SK-N-SH (cell line): ENCODE measurements around the gene EGF. TPM values are rescaled to one million over a fixed set of nuclear protein-coding genes. Genes with fewer than 3 reads are reported as not detected.

Experiments used
- CTCF ChIA-PET: fragments of 300-600, 350-600 bp; formaldehyde crosslinking; extraction: SDS; loops from one replicate; lab custom pipeline; 2021; lab: Yijun Ruan, JAX
- POLR2A ChIA-PET: fragments of 350-600 bp; sonication (Branson Sonifier 250); formaldehyde crosslinking; extraction: SDS; loops from one replicate; lab custom pipeline; 2020; ENCODE audit warnings: antibody characterized with exemption, inconsistent platforms; lab: Yijun Ruan, JAX
- DNase-seq: peaks from one replicate; pipeline ENCODE4 v3.0.0; 2012
- H2AFZ ChIP-seq: fragments of 200-600 bp; sonication (generic); 2 replicates; pipeline ENCODE4 v1.8.1; 2016; ENCODE audit warnings: antibody characterized with exemption, mild to moderate bottlenecking, low read depth
- H3F3A ChIP-seq: fragments of 200-600 bp; sonication (generic); replicated peaks from 2 replicates; pipeline ENCODE3; 2016; ENCODE audit warnings: antibody characterized with exemption, mild to moderate bottlenecking; ENCODE audit not compliant: insufficient read depth
- H3K27ac ChIP-seq, 2 experiments: fragments of 200-500 bp in 1 of 2; fragments of 200-600 bp in 1 of 2; sonication (Bioruptor generic) in 1 of 2; sonication (generic), shearing (Covaris generic) in 1 of 2; 2 replicates each; pipeline versions ENCODE4 v1.5.1 to v1.6.1; 2014 to 2016; ENCODE audit warnings: low read depth in 2 of 2, inconsistent platforms in 1 of 2, low read length in 1 of 2, mild to moderate bottlenecking in 1 of 2, mixed read lengths in 1 of 2
- H3K27me3 ChIP-seq: fragments of 200-600 bp; sonication (generic), shearing (Covaris generic); 2 replicates; pipeline ENCODE4 v1.6.1; 2016; ENCODE audit warnings: mixed run types; ENCODE audit not compliant: insufficient read depth
- H3K36me3 ChIP-seq, 2 experiments: fragments of 200-500 bp in 1 of 2; fragments of 200-600 bp in 1 of 2; sonication (Bioruptor generic) in 1 of 2; sonication (generic) in 1 of 2; replicated peaks in 1 of 2; 2 replicates each; pipeline versions ENCODE3 to v1.5.1; 2014 to 2016; ENCODE audit warnings: low read length in 1 of 2, mild to moderate bottlenecking in 1 of 2; ENCODE audit not compliant: insufficient read depth in 2 of 2, control insufficient read depth in 1 of 2
- H3K4me1 ChIP-seq, 2 experiments: fragments of 200-500 bp in 1 of 2; fragments of 200-600 bp in 1 of 2; sonication (Bioruptor generic) in 1 of 2; sonication (generic), shearing (Covaris generic) in 1 of 2; 2 replicates each; pipeline versions ENCODE4 v1.5.1 to v1.6.1; 2014 to 2016; ENCODE audit warnings: low read depth in 1 of 2, low read length in 1 of 2, mixed run types in 1 of 2; ENCODE audit not compliant: insufficient read depth in 2 of 2, control insufficient read depth in 1 of 2
- H3K4me2 ChIP-seq: fragments of 200-600 bp; sonication (generic), shearing (Covaris generic); 2 replicates; pipeline ENCODE4 v1.6.1; 2017; ENCODE audit warnings: mixed run types
- H3K4me3 ChIP-seq, 2 experiments: fragments of 200-500 bp in 1 of 2; fragments of 200-600 bp in 1 of 2; sonication (Bioruptor generic) in 1 of 2; sonication (generic), shearing (Covaris generic) in 1 of 2; 2 replicates each; pipeline versions ENCODE4 v1.5.1 to v1.8.1; 2014 to 2016; ENCODE audit warnings: low read depth in 2 of 2, inconsistent platforms in 1 of 2, low read length in 1 of 2, mild to moderate bottlenecking in 1 of 2, mixed read lengths in 1 of 2, moderate library complexity in 1 of 2
- H3K79me2 ChIP-seq: fragments of 200-600 bp; sonication (generic); 2 replicates; pipeline ENCODE4 v1.8.1; 2017; ENCODE audit warnings: mild to moderate bottlenecking; ENCODE audit not compliant: insufficient read depth
- H3K9ac ChIP-seq: fragments of 200-600 bp; sonication (generic); 2 replicates; pipeline ENCODE4 v1.6.1; 2017; ENCODE audit warnings: mixed run types
- H3K9me2 ChIP-seq: fragments of 200-600 bp; sonication (generic); 2 replicates; pipeline ENCODE4 v1.6.1; 2017; ENCODE audit warnings: mixed run types
- H3K9me3 ChIP-seq: fragments of 200-600 bp; sonication (generic); 2 replicates; pipeline ENCODE4 v1.6.1; 2017; ENCODE audit warnings: mixed run types, mild to moderate bottlenecking, moderate library complexity
- H4K20me1 ChIP-seq: fragments of 200-600 bp; sonication (generic); 2 replicates; pipeline ENCODE4 v1.6.1; 2017; ENCODE audit warnings: mild to moderate bottlenecking, mixed run types; ENCODE audit not compliant: insufficient read depth
- EP300 ChIP-seq, 2 experiments: IDR thresholded peaks; 2 replicates each; pipeline versions ENCODE4 v1.4.0 to v1.6.1; 2012; ENCODE audit warnings: borderline replicate concordance in 1 of 2, low read depth in 1 of 2, low read length in 1 of 2
- EZH2phosphoT487 ChIP-seq: fragments of 200-600 bp; sonication (generic); IDR thresholded peaks from 2 replicates; pipeline ENCODE4 v1.6.1; 2017; ENCODE audit warnings: low read depth, mixed run types, mild to moderate bottlenecking, antibody characterized with exemption, moderate library complexity, borderline replicate concordance
- FOSL2 ChIP-seq: IDR thresholded peaks from 2 replicates; pipeline ENCODE4 v1.4.0; 2012; ENCODE audit warnings: low read depth, mild to moderate bottlenecking, moderate library complexity, borderline replicate concordance
- FOXM1 ChIP-seq: IDR thresholded peaks from 2 replicates; pipeline ENCODE4 v1.4.0; 2012; ENCODE audit warnings: low read depth, mild to moderate bottlenecking
- GABPA ChIP-seq: IDR thresholded peaks from 2 replicates; pipeline ENCODE4 v1.4.0; 2012; ENCODE audit warnings: low read depth, mild to moderate bottlenecking
- GATA2 ChIP-seq: sonication (generic); formaldehyde crosslinking; IDR thresholded peaks from 2 replicates; pipeline ENCODE4 v1.5.0; 2020; ENCODE audit warnings: mild to moderate bottlenecking, missing genetic modification reagents
- MXI1 ChIP-seq: IDR thresholded peaks from 2 replicates; pipeline ENCODE4 v1.6.1; 2012; ENCODE audit warnings: mild to moderate bottlenecking, low read depth, low read length, improper control_type of control experiment
- NFIC ChIP-seq: IDR thresholded peaks from 2 replicates; pipeline ENCODE4 v1.4.0; 2012; ENCODE audit warnings: borderline replicate concordance
- POLR2AphosphoS5 ChIP-seq: IDR thresholded peaks from 2 replicates; pipeline ENCODE4 v1.6.1; 2012; ENCODE audit warnings: low read depth, low read length
- RAD21 ChIP-seq: IDR thresholded peaks from 2 replicates; pipeline ENCODE4 v1.6.1; 2012; ENCODE audit warnings: mild to moderate bottlenecking, low read length
- RCOR1 ChIP-seq: fragments of 150-350 bp; IDR thresholded peaks from 2 replicates; pipeline ENCODE4 v1.6.1; 2017; ENCODE audit warnings: antibody characterized with exemption, low read length
- SIN3A ChIP-seq: IDR thresholded peaks from 2 replicates; pipeline ENCODE4 v1.6.1; 2012; ENCODE audit warnings: low read depth, mild to moderate bottlenecking, low read length, moderate library complexity, borderline replicate concordance
- SMC3 ChIP-seq: IDR thresholded peaks from 2 replicates; pipeline ENCODE4 v1.6.1; 2012; ENCODE audit warnings: low read depth, low read length, improper control_type of control experiment
- TCF12 ChIP-seq: IDR thresholded peaks from 2 replicates; pipeline ENCODE4 v1.4.0; 2012
- YY1 ChIP-seq: IDR thresholded peaks from 2 replicates; pipeline ENCODE4 v1.4.0; 2012; ENCODE audit warnings: low read depth, mild to moderate bottlenecking
- WGBS: methylation state at CpG from one replicate; pipeline ENCODE4 v1.1.6; 2017; ENCODE audit warnings: low lambda C conversion rate; 5-methylcytosine and 5-hydroxymethylcytosine counted together
- polyA plus RNA-seq, 3 experiments: library from polyadenylated mRNA; depleted of rRNA; stranded (reverse); fragments of >200 nt; gene quantifications; 2 replicates each; pipeline ENCODE4 v1.2.3, GENCODE V29; 2012
- TF ChIP-seq, protein P1 (sequence below): IDR thresholded peaks from 2 replicates; pipeline ENCODE4 v1.6.1; 2012; ENCODE audit warnings: mild to moderate bottlenecking, low read depth, low read length, moderate library complexity
- TF ChIP-seq, protein P2 (sequence below): IDR thresholded peaks from 2 replicates; pipeline ENCODE4; 2012
- TF ChIP-seq, protein P3 (sequence below): IDR thresholded peaks from 2 replicates; pipeline ENCODE4 v1.4.0; 2012; ENCODE audit warnings: low read depth
- TF ChIP-seq, protein P4 (sequence below): fragments of 200-600 bp; sonication (generic); IDR thresholded peaks from 2 replicates; pipeline ENCODE4 v1.6.1; 2017; ENCODE audit warnings: antibody characterized with exemption, mild to moderate bottlenecking, moderate library complexity
- TF ChIP-seq, protein P5 (sequence below): fragments of 150-350 bp; IDR thresholded peaks from 2 replicates; pipeline ENCODE4 v1.6.1; 2017; ENCODE audit warnings: antibody characterized with exemption, low read length, low read depth, borderline replicate concordance

The EGF gene
- polyA plus RNA-seq, 1 of the 3 experiments (the other 2 are of a cell fraction) = 0.89 TPM

DNA sequence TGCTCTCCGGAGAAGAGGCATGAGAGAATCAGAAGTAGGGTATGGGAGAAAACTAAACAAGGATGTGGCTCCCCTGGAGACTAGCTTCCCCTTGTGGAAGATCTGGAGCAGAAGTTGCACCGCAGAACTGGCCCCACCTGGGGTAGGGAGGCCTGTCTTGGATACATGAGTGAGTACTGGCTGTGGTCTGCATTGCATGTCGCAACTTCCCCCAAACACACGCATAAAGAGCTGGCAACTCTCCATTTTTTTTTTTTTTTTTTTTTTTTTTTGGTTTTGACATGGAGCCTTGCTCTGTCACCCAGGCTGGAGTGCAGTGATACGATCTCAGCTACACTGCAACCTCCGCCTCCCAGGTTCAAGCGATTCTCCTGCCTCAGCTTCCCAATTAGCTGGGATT is 119.9 kb downstream of the EGF start:
- WGBS = 81% methylated on average over 7 of the region's 7 CpGs
- Histone ChIP-seq H3F3A (no peaks in the 10 kb centered on the region), H3K9me2 (no peaks in the 10 kb centered on the region), H3K36me3 (no peaks in the 10 kb centered on the region), H3K4me2 (no peak overlapping the region), H3K27me3 (no peaks in the 10 kb centered on the region)
- TF ChIP-seq RAD21 (no peak), FOXM1 (no peak), YY1 (no peak), EP300 (IDR thresholded peaks at IDR 0.05; ENCODE audit: borderline replicate concordance in 1 of 2, low read depth in 1 of 2, low read length in 1 of 2) (no peak), EZH2phosphoT487 (no peak), POLR2AphosphoS5 (no peak), SIN3A (no peak), GATA2 (no peak), NFIC (no peak), GABPA (no peak), TCF12 (no peak), RCOR1 (no peak), MXI1 (no peak), SMC3 (no peak), FOSL2 (no peak)
- TF ChIP-seq, protein P1, sequence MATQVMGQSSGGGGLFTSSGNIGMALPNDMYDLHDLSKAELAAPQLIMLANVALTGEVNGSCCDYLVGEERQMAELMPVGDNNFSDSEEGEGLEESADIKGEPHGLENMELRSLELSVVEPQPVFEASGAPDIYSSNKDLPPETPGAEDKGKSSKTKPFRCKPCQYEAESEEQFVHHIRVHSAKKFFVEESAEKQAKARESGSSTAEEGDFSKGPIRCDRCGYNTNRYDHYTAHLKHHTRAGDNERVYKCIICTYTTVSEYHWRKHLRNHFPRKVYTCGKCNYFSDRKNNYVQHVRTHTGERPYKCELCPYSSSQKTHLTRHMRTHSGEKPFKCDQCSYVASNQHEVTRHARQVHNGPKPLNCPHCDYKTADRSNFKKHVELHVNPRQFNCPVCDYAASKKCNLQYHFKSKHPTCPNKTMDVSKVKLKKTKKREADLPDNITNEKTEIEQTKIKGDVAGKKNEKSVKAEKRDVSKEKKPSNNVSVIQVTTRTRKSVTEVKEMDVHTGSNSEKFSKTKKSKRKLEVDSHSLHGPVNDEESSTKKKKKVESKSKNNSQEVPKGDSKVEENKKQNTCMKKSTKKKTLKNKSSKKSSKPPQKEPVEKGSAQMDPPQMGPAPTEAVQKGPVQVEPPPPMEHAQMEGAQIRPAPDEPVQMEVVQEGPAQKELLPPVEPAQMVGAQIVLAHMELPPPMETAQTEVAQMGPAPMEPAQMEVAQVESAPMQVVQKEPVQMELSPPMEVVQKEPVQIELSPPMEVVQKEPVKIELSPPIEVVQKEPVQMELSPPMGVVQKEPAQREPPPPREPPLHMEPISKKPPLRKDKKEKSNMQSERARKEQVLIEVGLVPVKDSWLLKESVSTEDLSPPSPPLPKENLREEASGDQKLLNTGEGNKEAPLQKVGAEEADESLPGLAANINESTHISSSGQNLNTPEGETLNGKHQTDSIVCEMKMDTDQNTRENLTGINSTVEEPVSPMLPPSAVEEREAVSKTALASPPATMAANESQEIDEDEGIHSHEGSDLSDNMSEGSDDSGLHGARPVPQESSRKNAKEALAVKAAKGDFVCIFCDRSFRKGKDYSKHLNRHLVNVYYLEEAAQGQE = no peak
- TF ChIP-seq, protein P2, sequence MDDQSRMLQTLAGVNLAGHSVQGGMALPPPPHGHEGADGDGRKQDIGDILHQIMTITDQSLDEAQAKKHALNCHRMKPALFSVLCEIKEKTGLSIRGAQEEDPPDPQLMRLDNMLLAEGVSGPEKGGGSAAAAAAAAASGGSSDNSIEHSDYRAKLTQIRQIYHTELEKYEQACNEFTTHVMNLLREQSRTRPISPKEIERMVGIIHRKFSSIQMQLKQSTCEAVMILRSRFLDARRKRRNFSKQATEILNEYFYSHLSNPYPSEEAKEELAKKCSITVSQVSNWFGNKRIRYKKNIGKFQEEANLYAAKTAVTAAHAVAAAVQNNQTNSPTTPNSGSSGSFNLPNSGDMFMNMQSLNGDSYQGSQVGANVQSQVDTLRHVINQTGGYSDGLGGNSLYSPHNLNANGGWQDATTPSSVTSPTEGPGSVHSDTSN = no peak
- TF ChIP-seq, protein P3, sequence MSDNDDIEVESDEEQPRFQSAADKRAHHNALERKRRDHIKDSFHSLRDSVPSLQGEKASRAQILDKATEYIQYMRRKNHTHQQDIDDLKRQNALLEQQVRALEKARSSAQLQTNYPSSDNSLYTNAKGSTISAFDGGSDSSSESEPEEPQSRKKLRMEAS = no peak
- TF ChIP-seq, protein P4, sequence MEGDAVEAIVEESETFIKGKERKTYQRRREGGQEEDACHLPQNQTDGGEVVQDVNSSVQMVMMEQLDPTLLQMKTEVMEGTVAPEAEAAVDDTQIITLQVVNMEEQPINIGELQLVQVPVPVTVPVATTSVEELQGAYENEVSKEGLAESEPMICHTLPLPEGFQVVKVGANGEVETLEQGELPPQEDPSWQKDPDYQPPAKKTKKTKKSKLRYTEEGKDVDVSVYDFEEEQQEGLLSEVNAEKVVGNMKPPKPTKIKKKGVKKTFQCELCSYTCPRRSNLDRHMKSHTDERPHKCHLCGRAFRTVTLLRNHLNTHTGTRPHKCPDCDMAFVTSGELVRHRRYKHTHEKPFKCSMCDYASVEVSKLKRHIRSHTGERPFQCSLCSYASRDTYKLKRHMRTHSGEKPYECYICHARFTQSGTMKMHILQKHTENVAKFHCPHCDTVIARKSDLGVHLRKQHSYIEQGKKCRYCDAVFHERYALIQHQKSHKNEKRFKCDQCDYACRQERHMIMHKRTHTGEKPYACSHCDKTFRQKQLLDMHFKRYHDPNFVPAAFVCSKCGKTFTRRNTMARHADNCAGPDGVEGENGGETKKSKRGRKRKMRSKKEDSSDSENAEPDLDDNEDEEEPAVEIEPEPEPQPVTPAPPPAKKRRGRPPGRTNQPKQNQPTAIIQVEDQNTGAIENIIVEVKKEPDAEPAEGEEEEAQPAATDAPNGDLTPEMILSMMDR = no peak
- TF ChIP-seq, protein P5, sequence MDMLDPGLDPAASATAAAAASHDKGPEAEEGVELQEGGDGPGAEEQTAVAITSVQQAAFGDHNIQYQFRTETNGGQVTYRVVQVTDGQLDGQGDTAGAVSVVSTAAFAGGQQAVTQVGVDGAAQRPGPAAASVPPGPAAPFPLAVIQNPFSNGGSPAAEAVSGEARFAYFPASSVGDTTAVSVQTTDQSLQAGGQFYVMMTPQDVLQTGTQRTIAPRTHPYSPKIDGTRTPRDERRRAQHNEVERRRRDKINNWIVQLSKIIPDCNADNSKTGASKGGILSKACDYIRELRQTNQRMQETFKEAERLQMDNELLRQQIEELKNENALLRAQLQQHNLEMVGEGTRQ = no peak
- TF ChIP-seq, all 33 proteins: peak for 0
- H3K27ac ChIP-seq = no peak overlapping the region
- no peak overlapping the region for H3K9ac ChIP-seq
- H3K9me3 ChIP-seq = no peaks in the 10 kb centered on the region
- no peaks in the 10 kb centered on the region for H3K79me2 ChIP-seq
- H3K4me3 ChIP-seq = no peak overlapping the region
- H3K4me1 ChIP-seq = no peaks in the 10 kb centered on the region; a peak in 1 of 4 replicates
- no peak overlapping the region for H2AFZ ChIP-seq
- DNase-seq = no peak
- H4K20me1 ChIP-seq = no peaks in the 10 kb centered on the region
- ChIA-PET POLR2A (no interaction called here), CTCF (interaction anchor here (0.6 to 1.5 kb wide), 2 partner anchors 27 to 929 kb away, joined by 3 read pairs; no protein-coding TSS in a partner anchor)
